Activated CD4-positive, alpha-beta T cell treated with anti-CD3 and anti-CD28 coated beads, Interleukin-2, amount 50 U/mL, for 1 hour (primary cell): ENCODE results near the gene ZNF484.
"Not testable (repeated sequence)": the region's sequence is repeated elsewhere in the genome, so short reads cannot be mapped to it uniquely, and the experiment has no call there.

ENCODE experiments used
- DNase-seq: peaks from one replicate; pipeline ENCODE4 v3.0.0-alpha.2; 2020

The ZNF484 gene

GRCh38 chr9:92877531-92878430 is at the start of gene ZNF484:
ZNF484 (minus strand) TSS chr9:92878038; CDS start chr9:92875029, 3,009 bp downstream.
- DNase-seq: peak; percentile 98

- no peak for DNase-seq
Measured at GRCh38 chr9:92920437-92920836, 42.6 kb upstream of the ZNF484 start.

- DNase-seq: no peak
Measured at GRCh38 chr9:92917176-92917800, 39.5 kb upstream of the ZNF484 start.

- DNase-seq: no peak
Measured at GRCh38 chr9:92911511-92912475, 34.0 kb upstream of the ZNF484 start.

GRCh38 chr9:92905137-92905536 is 27.3 kb upstream of the ZNF484 start:
- DNase-seq: not testable (repeated sequence)

GRCh38 chr9:92897323-92897722 is 19.5 kb upstream of the ZNF484 start:
- DNase-seq: no peak

- no peak for DNase-seq
Measured at GRCh38 chr9:92895812-92896436, 18.1 kb upstream of the ZNF484 start.

GRCh38 chr9:92894711-92895362 is 17.0 kb upstream of the ZNF484 start:
- no peak for DNase-seq

- DNase-seq: not testable (repeated sequence)
Measured at GRCh38 chr9:92893916-92894610, 16.2 kb upstream of the ZNF484 start.

GRCh38 chr9:92892276-92892675 is 14.4 kb upstream of the ZNF484 start:
- DNase-seq: not testable (repeated sequence)

- DNase-seq: no peak
Measured at GRCh38 chr9:92890761-92891160, 12.9 kb upstream of the ZNF484 start.

GRCh38 chr9:92887880-92888338 is 10.1 kb upstream of the ZNF484 start:
- peak; percentile 18 for DNase-seq

- peak; percentile 35 for DNase-seq
Measured at GRCh38 chr9:92886846-92887610, 9.2 kb upstream of the ZNF484 start.

GRCh38 chr9:92883666-92884405 is 6.0 kb upstream of the ZNF484 start:
- DNase-seq: not testable (repeated sequence)

- no peak for DNase-seq
Measured at GRCh38 chr9:92882276-92882675, 4.4 kb upstream of the ZNF484 start.

- no peak for DNase-seq
Measured at GRCh38 chr9:92875373-92875772, 2.5 kb downstream of the ZNF484 start.

GRCh38 chr9:92870289-92870688 is 7.5 kb downstream of the ZNF484 start:
- no peak for DNase-seq

GRCh38 chr9:92866600-92866999 is 11.2 kb downstream of the ZNF484 start:
- not testable (repeated sequence) for DNase-seq

- DNase-seq: no peak
Measured at GRCh38 chr9:92864152-92864551, 13.7 kb downstream of the ZNF484 start.

GRCh38 chr9:92860867-92861266 is 17.0 kb downstream of the ZNF484 start:
- DNase-seq: no peak
